Smooth muscle cell (in vitro differentiated cells): ENCODE measurements around the gene WDR44. TPM values are rescaled to one million over a fixed set of nuclear protein-coding genes. Genes with fewer than 3 reads are reported as not detected.

Experiments used
- DNase-seq: peaks from one replicate; lab custom pipeline; 2025; ENCODE audit not compliant: unreplicated experiment; lab: John Stamatoyannopoulos, UW
- H2AFZ ChIP-seq: fragments of 200-600 bp; sonication (generic); 2 replicates; pipeline ENCODE4 v1.6.0; 2016; ENCODE audit warnings: antibody characterized with exemption, low read depth, mild to moderate bottlenecking
- H3F3A ChIP-seq: fragments of 200-600 bp; sonication (generic); 2 replicates; pipeline ENCODE4 v1.6.0; 2017; ENCODE audit warnings: antibody characterized with exemption, low read depth
- H3K27ac ChIP-seq: fragments of 200-600 bp; sonication (generic); 2 replicates; pipeline ENCODE4 v1.5.1; 2016; ENCODE audit warnings: low read depth, mild to moderate bottlenecking
- H3K27me3 ChIP-seq: fragments of 200-600 bp; sonication (generic); 2 replicates; pipeline ENCODE4 v1.6.1; 2016; ENCODE audit warnings: low read depth, mild to moderate bottlenecking
- H3K36me3 ChIP-seq: fragments of 200-600 bp; sonication (generic); 2 replicates; pipeline ENCODE4 v1.5.1; 2016; ENCODE audit warnings: low read depth
- H3K4me1 ChIP-seq: fragments of 200-600 bp; sonication (generic); 2 replicates; pipeline ENCODE4 v1.5.1; 2016; ENCODE audit warnings: low read depth
- H3K4me2 ChIP-seq: fragments of 200-600 bp; sonication (generic); 2 replicates; pipeline ENCODE4 v1.6.0; 2016; ENCODE audit warnings: mild to moderate bottlenecking
- H3K4me3 ChIP-seq: fragments of 200-600 bp; sonication (generic); 2 replicates; pipeline ENCODE4 v1.5.1; 2016; ENCODE audit warnings: mild to moderate bottlenecking
- H3K79me2 ChIP-seq: fragments of 200-600 bp; sonication (generic); 2 replicates; pipeline ENCODE4 v1.6.0; 2016; ENCODE audit warnings: low read depth, mild to moderate bottlenecking
- H3K9ac ChIP-seq: fragments of 200-600 bp; sonication (generic); 2 replicates; pipeline ENCODE4 v1.6.0; 2016; ENCODE audit warnings: low read depth
- H3K9me3 ChIP-seq: fragments of 200-600 bp; sonication (generic); replicated peaks from 2 replicates; pipeline ENCODE4 v1.5.1; 2016; ENCODE audit warnings: low read depth
- H4K20me1 ChIP-seq: fragments of 200-600 bp; sonication (generic); 2 replicates; pipeline ENCODE4 v1.6.0; 2016; ENCODE audit warnings: low read depth
- CTCF ChIP-seq: fragments of 200-600 bp; sonication (generic); IDR thresholded peaks from 2 replicates; pipeline ENCODE4 v1.5.1; 2017; ENCODE audit warnings: borderline replicate concordance, mild to moderate bottlenecking, antibody characterized with exemption; ENCODE audit not compliant: insufficient read depth, poor library complexity, severe bottlenecking
- WGBS: methylation state at CpG from one replicate; pipeline ENCODE4 v1.1.7; 2016; ENCODE audit warnings: low lambda C conversion rate; 5-methylcytosine and 5-hydroxymethylcytosine counted together
- polyA plus RNA-seq: library from polyadenylated mRNA; unstranded; fragments of >200 nt; fragmentation: Nextera tagmentation; extraction: Ambion mirVana; gene quantifications from 2 replicates; pipeline ENCODE4 v1.2.1, GENCODE V29; 2016
- total RNA-seq: library from RNA; depleted of rRNA; stranded (reverse); fragments of >200 nt; gene quantifications from 2 replicates; pipeline ENCODE4 v1.2.3, GENCODE V29; 2014

WDR44 gene
- total and polyA plus RNA-seq, 2 experiments from 2014 or later = 10.0 to 18.4 TPM

GRCh38 chrX:118324588-118324987 is 21.3 kb upstream of the WDR44 start:
- no peaks in the 10 kb centered on the region for H4K20me1 ChIP-seq
- H3F3A ChIP-seq = no peaks in the 10 kb centered on the region
- no peak for TF ChIP-seq CTCF
- 80% methylated on average over 4 of the region's 4 CpGs for WGBS
- H3K27me3 ChIP-seq = no peaks in the 10 kb centered on the region
- no peak for DNase-seq
- H3K4me2 ChIP-seq = no peak overlapping the region
- no peak overlapping the region for H3K9ac ChIP-seq
- no peaks in the 10 kb centered on the region for H3K4me1 ChIP-seq
- H3K9me3 ChIP-seq = no peaks in the 10 kb centered on the region
- H3K4me3 ChIP-seq = no peak overlapping the region
- no peaks in the 10 kb centered on the region for H3K36me3 ChIP-seq
- no peak overlapping the region for H3K27ac ChIP-seq
- H3K79me2 ChIP-seq = no peaks in the 10 kb centered on the region
- no peak overlapping the region for H2AFZ ChIP-seq

GRCh38 chrX:118325453-118325852 is 20.5 kb upstream of the WDR44 start:
- no peak overlapping the region for H3K9ac ChIP-seq
- 60% methylated on average over 2 of the region's 2 CpGs for WGBS
- no peak for TF ChIP-seq CTCF

DNA sequence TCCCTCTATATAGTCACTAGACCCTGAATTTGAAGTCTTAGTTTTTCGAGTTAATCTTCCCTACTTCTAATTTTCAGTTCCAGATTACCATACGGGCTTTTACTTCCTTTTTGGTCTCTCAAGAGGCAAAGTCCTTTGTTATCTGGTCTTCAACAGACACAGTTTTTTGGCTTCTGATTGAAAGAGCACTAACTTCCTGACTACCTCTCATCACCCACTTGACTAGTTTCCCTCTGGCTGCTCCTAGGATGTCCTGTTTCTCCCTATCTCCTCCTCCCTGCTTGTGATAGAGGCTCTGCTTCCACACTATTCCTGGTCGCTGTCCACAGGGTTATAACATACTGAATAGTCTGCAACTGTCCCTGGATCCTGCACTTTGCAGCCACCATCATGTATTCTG is 16.7 kb upstream of the WDR44 start:
- Histone ChIP-seq H3K27ac (no peak overlapping the region), H3K27me3 (no peaks in the 10 kb centered on the region), H3F3A (no peaks in the 10 kb centered on the region), H3K9me3 (no peaks in the 10 kb centered on the region), H3K9ac (no peak overlapping the region), H3K4me1 (no peaks in the 10 kb centered on the region), H3K4me3 (no peak overlapping the region), H3K36me3 (no peaks in the 10 kb centered on the region), H4K20me1 (no peaks in the 10 kb centered on the region), H2AFZ (no peak overlapping the region), H3K79me2 (no peaks in the 10 kb centered on the region), H3K4me2 (no peak overlapping the region)
- DNase-seq = no peak
- TF ChIP-seq CTCF = no peak
- 76% methylated on average over 3 of the region's 3 CpGs for WGBS

More at GRCh38 chrX:118325453-118325852, 20.5 kb upstream of the WDR44 start:
- DNase-seq = no peak
- H3K27ac ChIP-seq = no peak overlapping the region
- no peak overlapping the region for H2AFZ ChIP-seq
- no peaks in the 10 kb centered on the region for H3K36me3 ChIP-seq
- no peaks in the 10 kb centered on the region for H3K79me2 ChIP-seq
- H3K4me2 ChIP-seq = no peak overlapping the region
- no peaks in the 10 kb centered on the region for H3K27me3 ChIP-seq
- no peak overlapping the region for H3K4me3 ChIP-seq
- no peaks in the 10 kb centered on the region for H3K9me3 ChIP-seq
- no peaks in the 10 kb centered on the region for H3K4me1 ChIP-seq
- H4K20me1 ChIP-seq = no peaks in the 10 kb centered on the region
- H3F3A ChIP-seq = no peaks in the 10 kb centered on the region

DNA sequence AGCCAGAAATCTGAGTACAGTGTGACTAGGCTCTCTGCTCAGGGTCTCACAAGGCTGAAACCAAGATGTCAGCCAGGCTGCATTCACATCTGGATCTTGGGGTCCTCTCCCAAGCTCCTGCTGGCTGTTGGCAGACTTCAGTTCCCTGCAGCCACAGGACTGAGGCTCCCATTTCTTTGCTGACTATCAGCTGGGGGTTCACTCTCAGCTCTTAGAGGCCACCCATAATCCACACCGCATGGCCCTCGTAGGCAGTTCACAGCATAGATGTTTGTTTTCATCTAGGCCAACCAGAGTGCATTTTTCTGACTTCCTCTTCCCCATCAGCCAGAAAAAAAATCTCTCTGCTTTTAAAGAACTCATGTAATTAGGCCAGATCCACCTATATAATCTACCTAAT is 8.2 kb upstream of the WDR44 start:
- WGBS = 68% methylated on average over 2 of the region's 2 CpGs
- no peak overlapping the region for H3K9ac ChIP-seq

More for the DNA sequence above, 8.2 kb upstream of the WDR44 start:
- H4K20me1 ChIP-seq = no peaks in the 10 kb centered on the region
- no peaks in the 10 kb centered on the region for H3K9me3 ChIP-seq
- no peaks in the 10 kb centered on the region for H3K36me3 ChIP-seq
- H3K27me3 ChIP-seq = no peaks in the 10 kb centered on the region
- H2AFZ ChIP-seq = no peak overlapping the region
- DNase-seq = no peak
- H3K4me3 ChIP-seq = no peak overlapping the region
- H3F3A ChIP-seq = no peaks in the 10 kb centered on the region
- H3K4me1 ChIP-seq = no peaks in the 10 kb centered on the region
- H3K4me2 ChIP-seq = no peak overlapping the region
- no peaks in the 10 kb centered on the region for H3K79me2 ChIP-seq
- no peak overlapping the region for H3K27ac ChIP-seq
- TF ChIP-seq CTCF = no peak
